ENCODE measurements around the gene NRROS.

Gene NRROS

DNA sequence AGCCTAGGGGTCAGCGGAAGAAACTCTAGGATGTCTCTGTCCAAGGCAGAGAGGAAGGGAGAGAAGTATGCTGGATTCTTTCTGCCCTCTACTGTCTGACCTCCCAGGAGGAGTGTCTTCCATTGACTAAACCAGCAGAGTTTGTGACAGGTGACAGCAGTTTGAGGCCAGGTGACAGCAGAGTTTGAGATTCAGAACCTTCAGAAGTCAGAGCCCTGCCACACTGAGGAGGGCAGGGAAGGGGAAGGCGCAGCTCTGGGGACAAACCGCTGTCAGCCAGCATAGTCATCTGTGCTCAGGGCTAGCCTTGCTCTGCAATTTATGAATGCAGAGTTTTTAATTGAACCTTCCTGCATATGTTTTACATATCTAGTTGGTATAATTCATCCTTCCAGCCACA is 12.3 kb downstream of the NRROS start:
- no peak for DNase-seq

DNA sequence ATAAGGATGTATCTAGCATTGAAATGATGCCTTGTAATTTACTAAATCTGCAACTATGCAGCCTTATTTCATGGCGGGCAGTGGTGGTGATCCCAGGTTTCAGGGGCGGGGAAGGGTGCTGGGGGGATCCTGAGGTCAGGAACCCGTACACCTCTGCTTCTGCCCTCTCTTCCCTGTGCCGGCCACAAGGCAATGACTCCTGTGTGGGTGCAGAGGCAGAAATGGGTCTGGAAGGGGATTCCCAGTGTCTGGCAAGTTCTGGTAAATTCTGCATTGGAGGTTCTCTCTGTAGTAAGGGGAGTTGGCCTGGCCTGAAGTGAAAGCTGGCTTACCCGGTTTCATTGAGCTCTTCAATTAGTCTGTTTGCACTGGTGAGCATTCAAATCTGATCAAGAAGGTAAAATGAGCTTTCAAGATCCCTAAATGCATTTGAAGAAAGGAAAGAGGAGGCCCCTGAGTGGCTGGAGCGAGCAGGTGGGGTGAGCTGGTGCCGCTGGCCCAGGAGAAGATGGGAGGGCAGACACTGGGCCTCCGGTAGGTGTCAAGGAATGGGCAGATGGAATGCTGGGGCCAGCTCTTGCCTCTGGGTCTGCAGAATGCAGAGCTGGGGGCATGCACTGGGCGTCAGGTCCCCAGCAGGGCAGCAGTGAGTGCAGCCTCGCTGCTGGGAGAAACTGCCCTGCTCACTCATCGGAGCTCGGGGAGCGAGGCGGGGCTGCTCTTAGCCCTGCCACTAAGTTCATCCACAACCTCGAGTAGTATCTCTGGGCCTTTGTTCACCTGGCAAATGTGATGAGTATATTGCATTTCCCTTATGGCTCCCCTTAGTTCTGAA is 13.7 kb downstream of the NRROS start:
- no peak for DNase-seq

DNA sequence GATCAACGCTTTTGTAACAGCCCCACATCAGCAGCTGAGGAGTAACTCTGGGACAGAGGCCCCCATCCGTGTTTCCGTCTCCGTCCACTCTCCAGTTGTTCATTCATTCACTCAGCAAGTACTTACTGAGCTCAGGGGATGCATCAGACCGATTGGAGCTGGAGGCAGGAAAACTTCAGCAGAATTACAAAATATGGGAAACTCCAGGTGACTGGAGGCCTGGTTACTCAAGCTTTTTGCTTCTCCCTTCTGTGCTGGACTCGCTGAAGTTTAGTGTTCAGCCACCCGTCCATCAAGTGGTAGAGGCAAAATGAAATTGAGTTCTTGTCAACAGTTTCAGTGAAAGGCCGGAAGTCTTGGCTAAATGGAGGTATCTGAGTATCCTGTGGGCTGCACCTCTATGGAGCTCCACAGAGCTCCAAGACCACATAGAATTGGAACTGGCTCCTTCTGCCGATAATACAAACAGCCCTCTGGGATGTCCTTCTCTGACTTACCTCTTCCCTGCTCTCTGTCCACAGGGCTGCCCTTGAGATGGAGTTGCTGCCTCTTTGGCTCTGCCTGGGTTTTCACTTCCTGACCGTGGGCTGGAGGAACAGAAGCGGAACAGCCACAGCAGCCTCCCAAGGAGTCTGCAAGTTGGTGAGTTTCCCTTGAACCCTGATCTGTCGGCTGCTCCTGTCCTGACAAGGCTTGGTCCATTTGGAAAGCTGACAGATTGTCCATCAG is 14.7 kb downstream of the NRROS start:
- DNase-seq, result no peak

DNA sequence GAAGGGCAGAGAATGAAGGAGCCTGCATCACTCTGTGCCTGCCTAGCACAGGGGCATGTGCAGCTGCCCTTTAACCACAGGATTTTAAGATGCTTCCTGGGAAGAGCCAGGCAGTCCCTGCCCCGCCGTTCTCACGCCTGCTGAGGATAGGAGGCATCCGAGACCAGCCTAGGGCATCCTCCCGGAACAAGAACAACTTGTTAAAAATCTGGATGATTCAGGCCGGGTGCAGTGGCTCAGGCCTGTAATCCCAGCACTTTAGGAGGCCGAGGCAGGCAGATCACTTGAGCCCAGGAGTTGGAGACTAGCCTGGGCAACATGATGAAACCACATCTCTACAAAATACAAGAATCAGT is 15.2 kb downstream of the NRROS start:
- DNase-seq, result no peak

DNA sequence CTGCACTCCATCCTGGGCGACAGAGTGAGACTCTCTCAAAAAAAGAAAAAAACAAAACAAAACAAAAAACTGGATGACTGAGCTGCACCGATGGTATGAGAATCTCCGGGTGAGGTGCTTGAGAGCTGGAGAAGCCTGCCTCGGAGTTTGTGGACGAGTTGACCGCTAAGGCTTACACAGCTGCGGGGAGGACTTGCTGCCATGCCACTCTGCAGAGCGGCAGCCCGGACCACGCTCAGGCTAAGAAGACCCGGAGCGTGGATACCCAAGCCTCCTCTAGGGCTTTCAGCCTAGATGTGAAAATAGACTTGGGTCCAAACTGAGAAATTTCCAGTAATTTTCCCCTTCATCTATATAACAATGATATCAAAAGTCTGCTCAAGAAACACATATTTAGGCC is 16.0 kb downstream of the NRROS start:
- no peak for DNase-seq

DNA sequence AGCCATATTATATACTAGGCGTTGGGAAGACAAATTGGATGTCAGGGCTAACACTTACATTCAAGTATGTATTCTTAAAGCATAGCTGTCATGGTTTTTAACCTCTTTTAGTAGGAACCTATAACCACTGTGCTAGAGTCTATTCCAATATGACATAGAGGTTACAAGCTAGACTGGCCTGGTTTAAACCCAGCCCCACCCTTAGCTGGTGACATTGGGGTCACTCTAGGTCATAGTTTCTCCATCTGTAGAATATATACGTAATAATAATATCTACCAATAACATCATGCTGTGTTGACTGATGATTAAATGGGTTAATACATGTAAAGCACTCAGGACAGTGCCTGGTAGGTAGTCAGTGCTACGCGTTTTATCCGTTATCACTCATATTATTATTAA is 16.7 kb downstream of the NRROS start:
- DNase-seq, result no peak

DNA sequence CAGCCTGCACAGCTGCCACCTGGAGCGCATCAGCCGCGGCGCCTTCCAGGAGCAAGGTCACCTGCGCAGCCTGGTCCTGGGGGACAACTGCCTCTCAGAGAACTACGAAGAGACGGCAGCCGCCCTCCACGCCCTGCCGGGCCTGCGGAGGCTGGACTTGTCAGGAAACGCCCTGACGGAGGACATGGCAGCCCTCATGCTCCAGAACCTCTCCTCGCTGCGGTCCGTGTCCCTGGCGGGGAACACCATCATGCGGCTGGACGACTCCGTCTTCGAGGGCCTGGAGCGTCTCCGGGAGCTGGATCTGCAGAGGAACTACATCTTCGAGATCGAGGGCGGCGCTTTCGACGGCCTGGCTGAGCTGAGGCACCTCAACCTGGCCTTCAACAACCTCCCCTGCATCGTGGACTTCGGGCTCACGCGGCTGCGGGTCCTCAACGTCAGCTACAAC is 20.4 kb downstream of the NRROS start:
- DNase-seq, result no peak

DNA sequence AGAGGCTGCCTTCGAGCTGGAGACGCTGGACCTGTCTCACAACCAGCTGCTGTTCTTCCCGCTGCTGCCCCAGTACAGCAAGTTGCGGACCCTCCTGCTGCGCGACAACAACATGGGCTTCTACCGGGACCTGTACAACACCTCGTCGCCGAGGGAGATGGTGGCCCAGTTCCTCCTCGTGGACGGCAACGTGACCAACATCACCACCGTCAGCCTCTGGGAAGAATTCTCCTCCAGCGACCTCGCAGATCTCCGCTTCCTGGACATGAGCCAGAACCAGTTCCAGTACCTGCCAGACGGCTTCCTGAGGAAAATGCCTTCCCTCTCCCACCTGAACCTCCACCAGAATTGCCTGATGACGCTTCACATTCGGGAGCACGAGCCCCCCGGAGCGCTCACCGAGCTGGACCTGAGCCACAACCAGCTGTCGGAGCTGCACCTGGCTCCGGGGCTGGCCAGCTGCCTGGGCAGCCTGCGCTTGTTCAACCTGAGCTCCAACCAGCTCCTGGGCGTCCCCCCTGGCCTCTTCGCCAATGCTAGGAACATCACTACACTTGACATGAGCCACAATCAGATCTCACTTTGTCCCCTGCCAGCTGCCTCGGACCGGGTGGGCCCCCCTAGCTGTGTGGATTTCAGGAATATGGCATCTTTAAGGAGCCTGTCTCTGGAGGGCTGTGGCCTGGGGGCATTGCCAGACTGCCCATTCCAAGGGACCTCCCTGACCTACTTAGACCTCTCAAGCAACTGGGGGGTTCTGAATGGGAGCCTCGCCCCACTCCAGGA is 21.1 kb downstream of the NRROS start:
- DNase-seq, result no peak

DNA sequence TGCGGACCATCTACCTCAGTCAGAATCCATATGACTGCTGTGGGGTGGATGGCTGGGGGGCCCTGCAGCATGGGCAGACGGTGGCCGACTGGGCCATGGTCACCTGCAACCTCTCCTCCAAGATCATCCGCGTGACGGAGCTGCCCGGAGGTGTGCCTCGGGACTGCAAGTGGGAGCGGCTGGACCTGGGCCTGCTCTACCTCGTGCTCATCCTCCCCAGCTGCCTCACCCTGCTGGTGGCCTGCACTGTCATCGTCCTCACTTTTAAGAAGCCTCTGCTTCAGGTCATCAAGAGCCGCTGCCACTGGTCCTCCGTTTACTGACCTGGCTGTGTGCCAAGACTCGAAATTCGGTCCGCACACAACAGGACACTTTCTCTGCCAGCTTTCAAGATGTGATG is 21.9 kb downstream of the NRROS start:
- DNase-seq, result no peak

DNA sequence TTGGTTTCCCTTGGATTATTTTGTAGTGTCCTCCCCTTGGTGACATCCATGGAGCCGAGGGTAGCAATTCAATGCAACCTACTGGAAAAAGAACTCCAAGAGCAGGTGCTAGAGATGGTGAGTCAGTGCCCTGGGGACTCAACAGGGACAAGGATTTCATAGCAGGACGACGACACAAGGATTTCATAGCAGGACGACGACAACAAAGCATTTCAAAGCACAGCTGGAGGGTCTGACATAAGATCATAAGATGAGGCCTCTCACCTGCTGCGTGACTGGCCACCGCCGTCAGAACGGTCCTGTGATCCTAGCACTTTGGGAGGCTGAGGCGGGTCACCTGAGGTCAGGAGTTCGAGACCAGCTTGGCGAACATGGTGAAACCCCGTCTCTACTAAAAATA is 22.5 kb downstream of the NRROS start:
- DNase-seq, result no peak

DNA sequence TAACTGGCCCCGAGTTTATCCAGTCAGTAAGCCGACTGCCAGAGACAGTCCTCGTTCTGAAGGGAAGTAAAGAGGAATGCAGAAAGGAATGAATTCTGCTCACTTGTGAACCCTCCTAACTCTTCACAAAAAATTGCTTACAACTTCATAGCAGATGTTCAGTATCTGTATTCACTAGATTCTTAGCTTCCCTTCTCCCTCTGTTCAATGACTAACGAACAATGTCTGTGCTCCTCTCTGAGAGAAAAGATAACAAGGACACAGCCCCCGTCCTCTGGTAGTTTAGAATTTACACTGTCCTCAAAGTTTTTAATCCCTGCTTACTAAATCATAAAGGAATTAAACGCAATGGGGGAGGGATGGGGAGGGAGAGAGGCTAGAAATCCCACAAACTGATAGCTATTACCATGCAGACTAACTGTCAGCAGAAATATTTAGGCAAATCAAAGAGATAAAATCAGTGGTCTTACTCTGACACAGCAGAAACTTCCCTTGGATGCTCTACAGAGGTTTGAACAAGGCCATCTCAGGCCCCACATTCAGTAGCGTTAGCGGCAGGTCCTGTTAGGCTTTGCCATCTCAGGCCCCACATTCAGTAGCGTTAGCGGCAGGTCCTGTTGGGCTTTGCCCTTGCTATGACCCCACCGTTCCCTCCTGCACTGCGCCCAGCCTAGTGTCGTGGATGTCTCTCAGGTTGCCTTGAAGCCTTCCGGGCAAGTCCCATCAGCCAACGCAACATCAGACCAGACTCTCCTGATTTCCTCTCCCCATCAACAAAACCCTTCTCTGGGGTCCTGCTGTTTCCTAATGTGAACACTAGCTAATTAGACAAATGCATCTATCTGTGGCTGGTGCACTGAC is 23.4 kb downstream of the NRROS start:
- no peak for DNase-seq

DNA sequence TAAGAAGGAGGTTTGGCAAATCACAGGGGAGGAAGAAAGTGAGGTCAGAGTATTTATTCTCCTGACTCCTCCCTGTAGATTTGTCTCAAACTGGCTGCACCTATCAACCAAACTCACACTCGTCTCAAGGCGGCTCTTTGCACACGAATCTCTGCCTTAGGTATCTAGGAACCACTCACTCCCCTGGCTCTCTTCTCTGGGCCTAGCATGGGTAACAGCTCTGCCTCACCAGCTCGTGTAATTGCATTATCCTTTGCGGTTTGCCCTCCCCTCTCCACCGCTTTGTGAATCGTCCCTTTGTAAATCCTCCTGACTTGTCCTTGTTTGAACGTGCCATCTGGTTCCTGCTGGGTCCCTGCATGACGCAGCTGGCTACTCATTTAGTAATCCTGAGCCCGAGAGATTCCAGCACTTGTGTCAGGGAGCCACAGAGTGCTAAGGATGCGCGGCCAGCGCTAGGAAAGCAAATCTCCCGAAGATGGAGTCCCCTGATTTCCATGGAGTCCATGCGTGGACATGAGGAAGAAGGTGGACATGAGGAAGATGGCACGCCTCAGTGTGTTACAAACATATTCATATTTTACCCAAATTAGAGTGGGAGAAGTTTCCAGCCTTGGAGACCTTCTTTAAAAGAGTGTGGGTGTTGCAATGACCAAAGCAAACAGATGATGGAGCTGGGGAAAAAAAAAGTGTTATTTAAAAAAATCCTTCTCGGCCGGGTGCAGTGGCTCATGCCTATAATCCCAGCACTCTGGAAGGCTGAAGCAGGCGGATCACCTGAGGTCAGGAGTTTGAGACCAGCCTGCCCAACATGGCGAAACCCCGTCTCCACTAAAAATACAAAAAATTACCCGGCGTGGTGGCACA is 26.7 kb downstream of the NRROS start:
- DNase-seq, result peak; percentile 44

DNA sequence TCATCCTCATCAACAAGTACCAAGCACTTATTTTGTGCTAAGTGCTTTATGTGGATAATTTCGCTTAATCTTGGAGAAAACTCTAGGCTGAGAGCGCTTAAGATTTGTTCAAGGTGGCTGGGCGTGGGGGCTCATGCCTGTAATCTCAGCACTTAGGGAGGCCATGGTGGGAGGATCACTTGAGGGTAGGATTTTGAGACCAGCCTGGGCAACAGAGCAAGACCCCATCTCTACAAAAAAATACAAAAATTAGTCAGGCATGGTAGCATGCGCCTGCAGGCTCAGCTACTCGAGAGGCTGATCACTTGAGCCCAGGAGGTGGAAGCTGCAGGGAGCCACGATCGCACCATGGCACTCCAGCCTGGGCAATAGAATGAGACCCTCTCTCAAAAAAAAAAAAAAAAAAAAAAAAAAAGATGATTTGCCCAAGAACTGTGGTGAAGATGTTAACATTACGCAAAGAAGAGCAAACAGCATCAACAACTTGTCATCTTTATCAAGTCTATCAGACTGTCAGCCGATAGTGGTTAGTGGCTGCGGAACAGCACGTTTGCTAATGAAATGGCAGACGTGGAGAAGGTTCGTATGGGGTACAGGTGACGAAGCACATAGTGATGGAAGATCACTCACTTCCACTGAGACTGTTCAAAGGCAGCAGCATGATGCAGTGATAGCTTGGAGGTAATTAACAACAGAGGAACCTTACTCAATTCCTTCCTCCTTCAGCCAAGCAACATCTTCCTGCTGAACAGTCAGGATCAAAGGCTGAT is 27.7 kb downstream of the NRROS start:
- no peak for DNase-seq

DNA sequence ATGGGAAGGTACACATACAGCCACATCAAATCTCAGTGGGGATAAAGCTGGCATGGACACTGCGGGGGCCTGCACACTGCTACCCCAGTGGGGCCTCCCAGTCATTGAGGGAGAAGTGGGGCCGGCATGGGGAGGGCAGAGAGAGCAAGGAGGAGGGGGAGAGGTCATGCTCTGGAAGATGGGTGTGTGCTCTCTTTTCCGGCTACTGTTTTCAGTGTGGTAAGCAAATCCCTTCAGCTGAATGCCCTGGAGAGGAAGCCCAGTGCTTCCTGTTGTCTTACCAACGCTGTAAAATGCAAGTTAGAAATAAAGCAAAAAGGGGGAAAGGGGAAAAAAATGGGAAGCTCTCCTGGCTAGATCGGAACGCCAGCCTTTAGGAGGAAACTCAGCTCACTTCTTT is 30.8 kb downstream of the NRROS start:
- DNase-seq, result no peak

DNA sequence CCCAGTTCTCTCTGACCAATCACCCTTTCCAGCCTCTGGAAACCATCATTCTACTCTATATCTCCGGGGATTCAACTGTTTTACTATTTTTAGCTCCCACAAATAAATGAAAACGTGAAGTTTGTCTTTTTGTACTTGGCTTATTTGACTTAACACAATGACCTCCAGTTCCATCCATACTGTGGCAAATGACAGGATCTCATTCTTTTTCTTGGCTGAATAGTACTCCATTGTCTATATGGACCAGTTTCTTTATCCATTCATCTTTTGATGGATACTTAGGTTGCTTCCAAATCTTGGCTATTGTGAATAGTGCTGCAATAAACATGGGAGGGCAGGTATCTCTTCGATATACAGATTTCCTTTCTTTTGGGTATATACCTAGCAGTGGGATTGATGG is 34.1 kb downstream of the NRROS start:
- DNase-seq, result no peak

DNA sequence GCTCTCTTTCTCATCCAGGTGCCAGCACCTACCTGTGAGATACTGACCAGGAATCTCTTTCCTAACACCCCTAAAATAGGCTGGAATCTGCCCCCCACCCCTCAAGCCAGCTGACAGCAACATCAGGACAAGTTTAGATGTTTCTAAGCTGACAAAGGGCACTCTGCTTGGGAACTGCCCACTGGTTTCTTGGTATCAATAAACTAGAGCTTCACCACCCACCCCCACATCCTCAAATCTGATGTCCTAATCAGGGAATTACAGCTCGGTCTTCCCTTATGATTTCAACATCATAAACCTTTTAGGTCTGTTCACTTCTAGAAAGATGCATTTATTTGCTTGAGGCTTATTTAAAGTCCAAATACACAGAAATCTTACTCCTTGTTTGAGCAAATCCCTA is 37.9 kb downstream of the NRROS start:
- DNase-seq, result no peak

DNA sequence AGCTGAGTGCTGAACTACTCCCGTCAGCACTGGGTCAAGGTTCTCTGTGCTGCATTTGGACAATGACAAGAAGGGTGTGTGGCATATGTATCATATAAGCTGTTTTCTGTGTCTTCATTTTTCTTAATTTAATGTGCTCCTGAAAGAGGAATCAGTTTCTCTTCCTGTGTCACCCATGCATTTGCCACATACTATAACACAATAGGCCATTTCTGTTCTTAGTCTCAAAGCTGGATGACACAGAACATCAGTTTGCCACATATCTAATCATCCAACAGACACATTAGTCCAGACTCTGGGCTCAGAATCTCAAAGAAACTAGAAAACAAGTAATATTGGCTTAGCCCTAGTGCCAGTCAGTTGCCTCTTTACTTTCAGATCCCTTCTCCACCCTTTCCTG is 38.4 kb downstream of the NRROS start:
- no peak for DNase-seq

DNA sequence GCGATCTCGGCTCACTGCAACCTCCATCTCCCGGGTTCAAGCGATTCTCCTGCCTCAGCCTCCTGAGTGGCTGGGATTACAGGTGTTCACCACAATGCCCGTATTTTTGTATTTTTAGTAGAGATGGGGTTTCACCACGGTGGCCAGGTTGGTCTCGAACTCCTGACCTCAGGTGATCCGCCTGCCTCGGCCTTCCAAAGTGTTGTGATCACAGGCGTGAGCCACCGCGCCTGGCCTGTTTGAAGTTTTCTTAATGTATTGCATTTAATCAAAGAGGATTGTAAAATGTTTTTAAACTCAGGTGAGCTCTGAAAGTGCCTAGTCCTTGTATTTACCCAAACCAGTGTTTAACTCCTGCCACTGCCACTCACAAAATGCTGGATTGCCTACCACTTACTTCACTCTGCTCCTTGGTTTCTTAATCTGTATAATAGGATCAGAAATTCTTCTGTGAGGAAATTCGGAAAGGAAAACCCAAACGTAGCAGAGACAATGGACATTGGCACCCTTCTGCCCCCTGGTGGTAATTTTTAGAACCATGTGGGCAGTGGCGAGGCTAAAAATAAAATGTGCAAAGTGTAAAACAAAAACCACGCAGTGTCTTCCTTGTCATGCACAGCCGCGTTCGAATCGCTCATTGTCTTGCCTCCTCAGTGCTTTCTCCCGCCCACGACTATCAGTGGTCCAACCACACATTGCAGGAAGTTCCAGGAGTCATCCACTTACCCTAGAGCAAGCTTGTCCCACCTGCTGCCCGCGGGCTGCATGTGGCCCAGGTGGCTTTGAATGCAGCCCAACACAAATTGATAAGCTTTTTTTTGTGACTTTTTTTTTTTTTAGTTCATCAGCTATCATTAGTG is 45.3 kb downstream of the NRROS start:
- DNase-seq, result peak; percentile 72

DNA sequence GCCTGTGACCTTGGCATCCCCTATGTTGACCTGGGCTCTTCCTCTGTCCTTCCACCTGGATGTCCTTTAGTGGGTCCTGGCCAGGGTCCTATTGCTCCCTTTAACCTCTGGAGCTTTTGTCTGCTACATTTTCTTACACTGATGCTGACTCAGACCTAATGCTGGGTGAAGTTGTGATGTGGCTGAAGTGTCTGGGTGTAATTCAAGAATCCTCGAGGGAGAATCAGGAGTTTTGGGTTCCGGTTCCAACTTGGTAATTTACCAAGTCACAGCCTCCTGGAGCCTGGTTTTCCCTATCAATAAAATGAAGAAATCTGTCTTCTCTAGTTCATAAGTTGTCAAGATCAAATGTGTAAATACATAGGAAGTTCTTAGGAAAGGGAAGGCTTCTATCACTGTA is 46.9 kb downstream of the NRROS start:
- no peak for DNase-seq

DNA sequence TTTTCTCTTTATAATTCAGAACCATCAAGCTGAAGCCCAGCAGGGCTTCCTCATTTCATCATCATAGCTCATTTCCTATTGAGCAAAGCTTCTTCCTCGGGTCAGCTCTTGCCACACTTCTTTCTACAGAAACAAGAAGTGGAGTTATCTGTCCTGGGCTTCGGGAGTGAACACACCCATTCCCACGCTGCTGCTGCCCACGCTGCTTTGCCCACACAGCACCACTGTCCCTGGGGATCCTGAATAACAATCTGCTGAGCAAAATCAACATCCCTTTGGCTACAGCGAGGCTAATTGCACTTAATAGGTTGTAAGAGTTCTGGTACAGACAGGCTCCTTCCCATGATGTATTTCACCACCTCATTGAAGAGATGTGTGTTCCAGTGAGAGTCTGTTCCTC is 48.9 kb downstream of the NRROS start:
- peak; percentile 42 for DNase-seq

Data from femur (tissue), 1 donor.